Left hindlimb (tissue), 1 donor: ENCODE results near the gene ACAT2.
"Not testable (repeated sequence)": the region's sequence is repeated elsewhere in the genome, so short reads cannot be mapped to it uniquely, and the experiment has no call there.

Source experiments
- DNase-seq: peaks from one replicate; pipeline ENCODE4 v3.0.0-alpha.2; 2018

ACAT2 gene

DNA sequence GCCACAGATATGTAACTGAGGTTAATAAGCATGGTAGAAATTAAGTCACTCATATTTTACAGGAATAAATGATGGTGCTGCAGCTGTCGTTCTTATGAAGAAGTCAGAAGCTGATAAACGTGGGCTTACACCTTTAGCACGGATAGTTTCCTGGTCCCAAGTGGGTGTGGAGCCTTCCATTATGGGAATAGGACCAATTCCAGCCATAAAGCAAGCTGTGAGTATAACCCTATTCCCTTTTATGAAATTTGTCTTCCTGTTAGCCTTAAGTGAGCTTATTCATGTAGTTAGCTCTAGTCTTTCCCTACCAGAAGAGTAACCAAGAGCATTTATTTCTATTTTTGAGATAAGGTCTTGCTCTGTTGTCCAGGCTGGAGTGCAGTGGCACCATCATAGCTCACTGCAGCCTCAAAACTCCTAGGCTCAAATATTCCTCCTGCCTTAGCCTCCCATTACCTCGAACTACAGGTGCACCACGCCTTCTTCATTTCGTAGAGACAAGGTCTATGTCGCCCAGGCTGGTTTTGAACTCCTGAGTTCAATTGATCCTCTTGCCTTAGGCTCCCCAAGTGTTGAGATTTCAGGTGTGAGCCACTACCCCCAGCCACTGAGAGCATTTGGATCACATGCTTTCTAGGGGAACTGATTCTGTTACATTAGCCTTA lies 15.5 kb downstream of the ACAT2 start:
- no peak for DNase-seq

DNA sequence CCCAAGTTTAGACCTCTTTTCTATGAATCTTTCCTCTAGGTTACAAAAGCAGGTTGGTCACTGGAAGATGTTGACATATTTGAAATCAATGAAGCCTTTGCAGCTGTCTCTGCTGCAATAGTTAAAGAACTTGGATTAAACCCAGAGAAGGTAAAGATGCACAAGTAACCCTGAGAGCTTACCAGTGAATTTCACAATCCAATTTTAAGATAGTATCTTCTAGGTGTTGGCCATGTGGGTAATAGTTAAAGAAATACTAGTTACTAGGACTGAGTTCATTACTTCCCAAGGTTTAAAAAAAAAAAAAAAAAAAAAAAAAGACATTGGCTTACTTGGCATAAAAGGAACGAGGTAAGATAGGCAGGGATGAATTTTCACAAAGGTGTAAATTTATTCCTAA lies 16.3 kb downstream of the ACAT2 start:
- DNase-seq = no peak

DNA sequence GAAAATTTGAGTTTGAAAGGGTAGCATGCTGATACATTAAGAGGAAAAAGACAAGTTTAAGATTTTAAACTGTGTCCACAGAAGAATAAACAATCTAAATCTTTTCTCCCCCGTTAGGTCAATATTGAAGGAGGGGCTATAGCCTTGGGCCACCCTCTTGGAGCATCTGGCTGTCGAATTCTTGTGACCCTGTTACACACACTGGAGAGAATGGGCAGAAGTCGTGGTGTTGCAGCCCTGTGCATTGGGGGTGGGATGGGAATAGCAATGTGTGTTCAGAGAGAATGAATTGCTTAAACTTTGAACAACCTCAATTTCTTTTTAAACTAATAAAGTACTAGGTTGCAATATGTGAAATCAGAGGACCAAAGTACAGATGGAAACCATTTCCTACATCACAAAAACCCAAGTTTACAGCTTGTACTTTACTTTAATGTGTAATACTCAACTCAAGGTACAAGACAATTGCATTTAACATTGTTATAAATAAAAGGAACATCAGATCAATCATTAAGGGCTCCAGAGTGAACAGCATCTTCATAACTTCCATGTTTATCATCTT lies 16.8 kb downstream of the ACAT2 start:
- no peak for DNase-seq

DNA sequence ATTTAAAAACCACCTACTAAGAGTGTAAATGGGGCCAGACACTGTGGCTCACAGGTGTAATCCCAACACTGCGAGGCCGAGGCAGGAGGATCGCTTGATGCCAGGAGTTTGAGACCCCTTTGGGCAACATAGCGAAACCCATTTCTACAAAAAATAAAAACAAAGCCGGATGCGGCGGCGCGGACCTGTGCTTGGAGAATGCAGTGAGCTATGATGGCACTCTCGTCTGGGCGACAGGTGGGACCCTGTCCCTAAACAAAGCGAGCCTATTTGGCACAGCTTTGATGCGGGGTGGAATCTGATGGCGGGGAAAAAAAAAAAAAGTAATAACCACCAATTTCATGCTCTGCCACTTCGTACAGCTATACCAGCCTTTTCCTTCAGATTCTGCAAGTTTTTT lies 26.4 kb downstream of the ACAT2 start:
- DNase-seq = no peak

DNA sequence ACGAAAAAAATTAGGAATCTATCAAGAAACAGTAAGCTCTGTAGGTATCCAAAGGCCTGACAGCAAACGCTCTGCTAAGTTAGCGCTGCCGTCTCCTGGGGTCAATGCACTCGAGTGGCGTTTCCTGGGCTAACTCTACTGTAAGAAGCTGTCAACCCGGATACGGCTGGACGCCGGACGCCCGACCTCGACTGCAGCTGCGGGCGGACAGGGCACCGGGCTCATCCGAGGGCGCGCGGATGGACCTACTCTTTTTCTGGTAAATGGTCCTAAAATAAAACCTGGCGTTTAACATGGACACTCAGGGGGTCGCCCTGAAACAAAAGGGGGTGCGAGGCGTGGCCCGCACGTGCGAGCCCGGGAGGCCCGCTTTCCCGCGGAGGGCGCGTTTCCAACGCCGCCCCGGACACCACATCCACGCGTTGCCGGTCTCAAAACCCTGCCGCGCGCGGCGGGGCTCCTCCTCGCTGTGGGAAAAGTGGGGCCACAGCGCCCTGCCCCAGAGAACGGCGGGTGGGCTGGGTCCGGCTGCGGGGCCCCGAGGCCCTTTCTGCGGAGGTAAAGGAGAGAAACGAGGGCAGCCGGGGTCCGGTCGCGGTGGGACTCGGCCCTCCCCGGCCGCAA lies 27.0 kb downstream of the ACAT2 start:
- DNase-seq = peak; percentile 47

DNA sequence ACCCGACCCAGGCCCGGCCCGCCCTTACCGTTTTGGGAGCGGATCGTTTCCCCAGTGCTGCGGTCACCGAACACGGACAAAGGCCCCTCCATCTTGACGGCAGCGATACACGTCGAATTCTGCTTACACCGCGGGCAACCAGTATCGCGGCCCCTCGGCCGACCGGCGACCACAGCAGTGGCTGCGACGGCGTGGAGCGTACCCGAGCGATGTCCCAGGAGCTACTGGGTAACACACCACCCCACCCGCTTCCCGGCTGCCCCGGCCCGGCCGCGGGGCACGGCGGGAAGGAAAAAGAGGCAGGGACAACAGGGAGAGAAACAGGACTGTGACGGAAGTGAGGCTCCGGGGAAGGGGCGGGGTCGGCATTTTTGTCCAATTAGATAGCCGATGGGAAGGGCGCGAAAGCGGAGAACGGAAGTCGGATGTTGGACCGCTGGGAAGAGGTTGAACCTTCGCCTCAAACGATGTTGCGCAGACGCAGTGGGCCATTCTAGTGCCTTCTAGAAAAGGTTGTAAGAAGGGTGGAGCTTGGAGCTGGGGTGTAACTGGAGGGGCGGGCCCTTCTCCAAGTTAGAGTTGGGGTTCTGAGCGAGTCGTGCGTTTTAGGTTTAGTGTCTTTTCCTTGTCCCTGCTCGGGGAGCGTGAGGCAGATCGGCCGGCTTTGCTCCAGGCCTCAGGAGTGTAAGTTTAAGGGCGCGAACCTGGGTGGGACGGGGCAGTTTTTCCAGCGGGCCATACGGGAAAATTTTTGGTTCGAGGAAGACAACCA lies 27.7 kb downstream of the ACAT2 start, which contains the start of gene TCP1:
TCP1 (minus strand) TSS at position 226 of the 772 bp plus-strand sequence; CDS start at position 92, 134 bp downstream.
- peak; percentile 100 for DNase-seq

DNA sequence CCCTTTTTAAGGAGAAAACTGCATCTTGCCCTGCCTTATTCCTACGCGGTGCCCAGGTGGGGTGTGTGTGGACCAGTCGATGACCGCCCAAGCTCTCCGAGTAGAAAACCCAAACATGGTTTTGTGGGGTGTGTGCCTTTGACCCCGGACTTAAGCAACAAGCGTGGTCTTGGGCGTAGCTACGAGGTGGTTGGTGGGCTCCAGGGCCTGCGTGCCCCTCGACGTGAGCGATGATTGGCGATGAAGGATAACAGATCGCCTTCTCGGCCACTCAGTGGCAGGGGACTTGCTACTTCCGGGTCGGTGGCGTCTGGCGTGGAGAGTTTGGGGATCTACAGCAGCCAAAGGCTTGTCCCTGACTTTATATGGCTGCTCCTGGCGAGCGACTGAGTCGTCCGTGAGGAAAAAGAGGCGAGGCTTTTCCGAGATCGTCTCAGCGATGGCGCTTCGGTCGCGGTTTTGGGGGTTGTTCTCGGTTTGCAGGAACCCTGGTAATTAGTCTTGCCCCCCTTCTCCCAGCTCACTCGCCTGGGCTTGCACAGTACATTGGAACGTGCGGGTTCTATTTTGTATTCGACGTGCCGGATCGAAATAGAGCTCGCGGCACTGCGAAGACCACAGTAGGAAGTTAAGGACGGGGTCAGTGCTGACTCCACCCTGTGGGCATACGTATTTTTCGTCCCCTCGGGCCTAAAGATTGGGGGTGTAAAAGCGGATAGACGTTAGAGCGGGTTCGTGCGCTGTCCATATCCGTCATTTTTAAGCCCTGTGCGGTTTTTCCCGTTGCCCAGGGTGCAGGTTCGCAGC lies 28.5 kb downstream of the ACAT2 start, which contains the start of gene MRPL18:
MRPL18 (plus strand) TSS at position 319 of the 807 bp plus-strand sequence; CDS start at position 440, 121 bp downstream.
- DNase-seq = peak; percentile 98

DNA sequence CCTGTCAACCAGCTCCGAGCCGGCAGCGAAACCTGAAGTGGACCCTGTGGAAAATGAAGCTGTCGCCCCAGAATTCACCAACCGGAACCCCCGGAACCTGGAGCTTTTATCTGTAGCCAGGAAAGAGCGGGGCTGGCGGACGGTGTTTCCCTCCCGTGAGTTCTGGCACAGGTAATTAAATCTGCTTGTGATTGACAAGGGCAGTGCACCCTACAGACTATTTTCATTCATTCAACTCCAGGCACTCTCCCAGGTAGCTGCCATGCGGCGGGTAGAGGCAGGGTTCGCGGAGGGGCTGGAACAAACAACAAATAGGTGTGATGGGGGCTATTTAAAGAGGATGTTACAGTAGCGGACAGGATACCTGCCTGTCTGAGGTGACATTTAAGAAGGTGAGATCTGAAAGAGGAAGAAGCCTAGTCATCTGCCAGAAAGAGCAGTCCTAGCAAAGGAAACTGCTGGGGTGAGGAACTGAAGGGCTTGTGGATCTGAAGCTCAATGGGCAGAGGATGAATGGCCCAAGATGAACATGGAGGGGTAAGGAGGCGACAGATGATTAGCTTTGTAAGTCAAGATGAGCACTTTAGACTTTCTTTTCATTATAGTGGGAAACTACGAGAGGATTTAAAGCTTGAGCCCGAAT lies 29.2 kb downstream of the ACAT2 start:
- DNase-seq = peak; percentile 41

DNA sequence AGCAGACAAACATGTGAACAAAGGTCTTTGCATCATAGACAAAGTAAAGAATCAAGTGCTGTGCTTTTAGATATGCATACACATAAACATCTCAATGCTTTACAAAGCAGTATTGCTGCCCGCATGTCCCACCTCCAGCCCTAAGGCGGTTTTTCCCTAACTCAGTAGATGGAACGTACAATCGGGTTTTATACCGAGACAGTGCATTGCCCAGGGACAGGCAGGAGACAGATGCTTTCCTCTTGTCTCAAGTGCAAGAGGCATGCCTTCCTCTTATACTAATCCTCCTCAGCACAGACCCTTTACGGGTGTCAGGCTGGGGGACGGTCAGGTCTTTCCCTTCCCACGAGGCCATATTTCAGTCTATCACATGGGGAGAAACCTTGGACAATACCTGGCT lies 33.1 kb downstream of the ACAT2 start:
- not testable (repeated sequence) for DNase-seq

DNA sequence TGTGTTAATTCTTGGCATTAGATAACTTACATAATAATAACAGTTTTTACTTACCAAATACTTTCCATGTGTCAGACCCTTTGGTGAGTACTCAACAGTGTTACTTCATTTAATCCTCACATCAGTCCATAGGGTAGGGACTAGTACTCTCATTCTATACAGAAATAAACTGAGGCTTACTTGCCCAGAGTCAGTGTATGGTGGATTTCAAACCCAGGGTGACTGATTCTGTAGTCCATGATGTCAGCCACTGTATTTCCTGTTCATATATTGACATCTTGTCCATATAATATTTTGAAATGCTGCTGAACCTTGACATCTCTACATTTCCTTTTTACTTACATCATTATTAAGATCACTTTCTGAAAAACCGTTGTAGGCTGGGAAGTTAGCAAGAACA lies 35.7 kb downstream of the ACAT2 start:
- no peak for DNase-seq

DNA sequence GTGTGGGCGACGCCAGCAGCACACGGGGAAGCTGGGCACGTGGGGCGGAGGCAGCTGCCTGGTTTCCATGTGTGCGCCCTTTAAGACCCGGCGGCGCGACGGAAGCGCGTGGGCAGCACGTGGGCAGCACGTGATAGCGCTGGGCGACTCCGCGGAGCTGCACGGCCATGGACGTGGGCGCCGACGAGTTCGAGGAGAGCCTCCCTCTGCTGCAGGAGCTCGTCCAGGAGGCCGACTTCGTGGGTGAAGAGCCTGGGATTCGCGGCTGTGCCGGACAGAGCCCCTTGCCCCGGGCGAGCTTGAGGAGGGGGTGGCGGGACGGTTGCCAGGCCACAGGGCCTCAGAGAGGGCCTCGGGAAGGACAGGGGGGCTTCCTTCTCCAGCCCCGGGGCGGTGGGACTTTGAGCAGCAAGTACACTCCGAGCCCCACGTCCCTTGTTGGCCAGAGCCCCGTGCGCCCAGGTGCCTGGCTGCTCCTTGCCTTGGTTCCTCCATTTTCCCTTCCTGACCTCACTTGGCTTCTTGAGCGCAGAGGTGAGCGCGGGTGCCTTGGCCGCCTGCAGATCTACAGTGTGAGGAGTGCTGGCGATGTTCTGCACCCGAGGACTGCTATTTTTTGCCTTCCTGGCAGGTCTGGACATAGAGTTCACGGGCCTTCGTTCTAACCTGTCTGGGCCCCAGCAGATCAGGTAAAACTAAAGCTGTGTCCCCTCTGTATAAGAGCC lies 38.5 kb downstream of the ACAT2 start, which contains the start of gene PNLDC1:
PNLDC1 (plus strand) TSS at position 136 of the 725 bp plus-strand sequence; CDS start at position 168, 32 bp downstream.
- no peak for DNase-seq

DNA sequence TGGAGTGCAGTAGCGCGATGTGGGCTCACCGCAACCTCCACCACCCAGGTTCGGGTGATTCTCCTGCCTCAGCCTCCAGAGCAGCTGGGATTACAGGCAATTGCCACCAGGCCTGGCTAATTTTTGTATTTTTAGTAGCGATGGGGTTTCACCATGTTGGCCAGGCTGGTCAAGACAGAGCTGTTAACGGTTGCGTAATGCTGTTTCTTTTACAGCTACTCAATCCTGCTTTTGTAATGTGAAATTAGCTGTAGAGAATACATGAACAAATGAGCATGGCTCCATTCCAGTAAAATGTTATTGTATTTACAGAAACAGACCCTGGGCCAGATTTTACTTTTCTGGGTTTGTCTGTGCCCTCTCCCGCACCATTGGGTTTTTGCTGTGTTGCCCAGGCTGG lies 40.1 kb downstream of the ACAT2 start:
- no peak for DNase-seq

DNA sequence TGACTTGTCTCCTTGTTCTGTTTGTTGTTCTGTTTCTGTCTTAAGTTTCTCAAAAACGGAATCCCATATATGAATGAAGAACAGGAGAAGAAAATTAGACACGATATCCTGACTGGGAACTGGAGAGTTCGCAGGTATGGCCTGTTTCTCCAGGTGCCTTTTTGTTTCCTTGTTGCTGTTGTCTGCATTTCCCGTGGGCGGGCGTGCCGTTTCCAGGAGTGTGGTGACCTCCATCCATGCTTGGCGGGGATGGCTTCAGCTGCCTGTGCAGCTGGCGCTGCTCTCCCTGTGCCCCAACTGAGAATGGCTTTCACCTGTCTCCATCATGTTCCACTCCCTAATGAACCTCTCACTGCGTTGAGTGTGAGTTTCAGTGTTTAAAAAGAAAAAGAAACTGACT lies 42.7 kb downstream of the ACAT2 start:
- DNase-seq = no peak

DNA sequence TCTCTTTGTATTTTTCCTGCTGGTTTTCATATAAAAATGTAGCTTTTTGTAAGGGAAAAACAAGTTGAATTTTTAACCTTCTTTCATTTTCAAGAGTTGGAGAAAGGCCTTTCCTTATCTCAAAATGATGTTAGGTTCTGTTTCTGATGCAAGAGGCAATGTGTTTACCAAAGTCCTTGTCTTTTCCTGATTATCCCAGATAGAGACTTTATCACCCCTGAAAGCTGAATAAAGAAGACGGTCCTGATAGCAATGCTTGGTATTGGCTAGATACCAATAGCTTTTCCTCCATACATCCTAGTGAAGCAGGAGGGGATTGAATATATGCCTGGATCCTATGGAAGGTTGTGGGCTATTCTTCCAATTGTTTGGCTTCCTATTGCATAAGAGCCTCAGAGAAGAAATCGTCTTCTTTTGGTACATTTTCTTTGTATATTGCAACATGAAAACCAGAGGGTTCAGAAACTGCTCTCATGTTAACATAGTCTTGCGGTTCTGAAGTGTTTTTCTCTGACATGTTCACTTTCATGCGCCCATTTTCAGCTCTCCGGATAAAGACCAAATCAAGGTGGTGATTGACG lies 43.7 kb downstream of the ACAT2 start:
- no peak for DNase-seq

DNA sequence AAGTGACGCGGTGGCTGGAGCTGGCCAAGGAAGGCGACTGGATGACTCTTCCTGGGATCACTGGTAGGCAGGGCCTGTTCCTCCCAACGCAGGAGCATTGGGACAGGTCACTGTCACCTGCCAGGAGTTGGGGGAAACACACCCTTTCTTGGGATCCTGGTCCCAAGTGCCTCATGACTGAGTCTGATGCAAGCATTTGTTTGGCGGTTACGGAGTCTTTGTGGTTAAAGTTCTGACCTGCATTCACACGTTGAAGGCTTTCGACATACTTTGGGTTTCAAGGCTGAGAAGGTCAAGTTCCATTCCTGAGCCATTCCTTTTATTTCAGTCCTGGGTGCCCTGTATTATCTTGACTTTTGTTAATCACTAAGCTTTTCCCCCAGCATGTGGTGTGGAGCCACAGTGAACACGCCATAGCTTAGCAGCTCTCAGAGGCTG lies 44.2 kb downstream of the ACAT2 start:
- DNase-seq = no peak

DNA sequence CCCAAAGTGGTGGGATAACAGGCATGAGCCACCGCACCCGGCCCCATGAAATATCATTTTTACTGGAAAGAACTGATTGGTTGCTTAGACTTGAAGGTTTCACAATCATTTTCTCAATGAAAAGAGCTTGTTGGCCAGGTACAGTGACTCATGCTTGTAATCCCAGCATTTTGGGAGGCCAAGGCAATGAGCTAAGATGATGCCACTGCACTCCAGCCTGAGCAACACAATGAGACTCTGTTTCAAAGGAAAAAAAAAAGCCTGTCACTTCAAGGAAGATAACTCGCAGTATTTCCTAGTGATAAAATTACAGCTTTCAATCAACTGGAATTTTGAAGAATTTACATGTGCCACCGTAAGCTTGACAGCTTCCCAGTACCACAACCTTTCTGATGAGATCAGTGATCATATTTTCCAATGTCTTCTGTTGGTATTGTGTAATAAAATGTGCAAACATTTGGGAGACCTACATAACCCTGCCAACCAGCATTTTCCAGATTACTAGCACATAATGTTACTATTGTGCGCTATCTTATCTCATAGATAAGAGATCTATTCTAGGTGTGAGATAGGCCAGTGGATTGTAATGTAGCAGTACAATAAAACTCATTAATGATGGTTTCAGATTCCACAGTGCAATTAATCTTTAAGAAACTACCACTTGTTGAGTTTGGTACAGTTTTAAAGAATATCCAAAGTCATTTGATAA lies 45.5 kb downstream of the ACAT2 start:
- no peak for DNase-seq

DNA sequence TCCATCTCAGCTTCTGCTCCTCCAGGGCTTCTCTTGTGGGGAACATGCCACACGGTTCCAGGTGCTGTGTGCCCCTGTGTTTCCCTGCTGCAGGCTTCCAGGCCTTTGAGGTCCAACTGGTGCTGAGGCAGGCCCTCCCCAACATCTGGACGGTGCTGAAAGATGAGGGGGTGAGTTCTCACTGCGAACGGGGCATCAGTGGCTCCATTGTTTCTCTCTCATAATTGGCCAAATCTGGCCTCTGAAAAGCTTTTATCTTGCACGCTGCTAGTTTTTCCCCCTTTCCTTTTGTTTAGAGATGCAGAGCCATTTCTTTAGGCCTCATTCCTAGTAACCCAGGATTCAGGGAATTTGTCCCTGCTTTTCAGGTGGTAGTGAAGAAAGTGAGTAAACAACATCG lies 46.8 kb downstream of the ACAT2 start:
- no peak for DNase-seq

DNA sequence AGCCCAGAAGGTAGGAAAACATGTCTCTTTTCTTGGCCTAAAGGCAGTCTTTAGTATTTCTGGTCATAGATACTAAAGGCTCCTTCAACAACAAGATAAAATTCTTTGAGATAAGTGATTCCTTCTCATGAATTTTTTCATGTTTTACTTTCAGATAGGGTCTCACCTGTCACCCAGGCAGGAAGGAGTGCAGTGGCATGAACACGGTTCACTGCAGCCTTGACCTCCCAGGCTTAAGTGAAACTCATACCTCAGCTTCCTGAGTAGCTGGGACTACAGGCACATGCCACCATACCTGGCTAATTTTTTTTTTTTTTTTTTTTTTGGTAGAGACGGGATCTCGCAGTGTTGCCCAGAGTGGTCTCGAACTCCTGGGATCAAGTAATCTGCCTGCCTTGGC lies 47.3 kb downstream of the ACAT2 start:
- DNase-seq = no peak

DNA sequence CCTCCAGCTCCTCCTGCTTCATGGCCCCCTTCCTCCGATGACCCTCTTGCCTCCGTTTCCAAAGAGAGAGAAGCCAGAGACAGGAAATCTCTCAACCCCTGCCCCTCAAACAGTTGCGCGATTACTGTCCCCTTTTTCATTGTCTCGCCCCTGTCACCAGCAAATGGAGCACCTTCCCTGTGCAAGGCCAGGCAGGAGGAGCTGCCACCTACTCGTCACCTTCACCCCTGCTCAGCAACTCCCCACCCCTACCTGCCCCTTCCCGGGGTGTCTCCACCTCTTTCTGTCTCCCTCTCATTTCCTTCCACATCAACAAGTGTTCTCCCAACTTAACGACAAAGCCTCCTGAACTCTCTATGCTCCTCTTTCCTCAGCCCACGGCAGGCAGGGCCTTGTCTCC lies 51.9 kb downstream of the ACAT2 start:
- DNase-seq = no peak

DNA sequence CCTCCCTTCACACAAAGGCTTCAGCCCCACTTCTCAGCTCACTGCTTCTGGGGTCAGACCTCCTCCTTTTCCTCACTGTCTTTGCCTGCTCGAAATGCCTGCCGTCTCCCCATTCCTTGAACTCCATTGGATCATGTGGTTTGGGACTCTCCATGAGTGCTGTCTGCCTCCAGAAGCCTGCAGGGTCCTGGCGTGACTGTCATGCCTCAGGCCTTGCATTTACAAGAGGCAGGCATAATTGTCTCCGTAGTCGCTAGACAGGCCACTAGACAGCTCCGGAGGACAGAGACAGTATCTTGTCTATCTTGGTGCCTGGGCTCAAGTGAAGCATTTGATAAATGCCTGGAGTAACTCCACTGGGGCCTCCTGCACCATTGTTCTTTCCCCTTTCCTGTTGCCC lies 53.6 kb downstream of the ACAT2 start:
- no peak for DNase-seq
